Gastrocnemius medialis (tissue), 4 donors: ENCODE measurements around the gene KCNT1. TPM values are rescaled to one million over a fixed set of nuclear protein-coding genes. Genes with fewer than 3 reads are reported as not detected.

Source experiments
- ATAC-seq, 2 donors: fragments of 150-250 bp; one replicate each; pipeline ENCODE4 v1.9.1; 2016
- DNase-seq, 2 donors: peaks; one replicate each; pipeline ENCODE4 v3.0.0-alpha.2; 2019
- H3K27ac ChIP-seq, 4 donors: fragments of 200-600 bp; sonication (generic); 1 replicate in 1 of 4; 2 replicates in 3 of 4; pipeline ENCODE4 v1.5.1; 2016 to 2018; ENCODE audit warnings: mild to moderate bottlenecking in 2 of 4, moderate library complexity in 1 of 4
- H3K27me3 ChIP-seq, 3 donors: fragments of 200-600 bp; sonication (generic) in 2 of 3; 1 replicate in 1 of 3; 2 replicates in 2 of 3; pipeline versions ENCODE4 v1.5.1 to v1.6.0; 2016 to 2019; ENCODE audit warnings: mild to moderate bottlenecking in 1 of 3, moderate library complexity in 1 of 3
- H3K36me3 ChIP-seq, 2 donors: fragments of 200-600 bp; sonication (generic) in 1 of 2; one replicate each; pipeline ENCODE4 v1.5.1; 2017 to 2018
- H3K4me1 ChIP-seq, 2 donors: fragments of 200-600 bp; sonication (generic) in 1 of 2; one replicate each; pipeline ENCODE4 v1.5.1; 2016 to 2017; ENCODE audit warnings: mild to moderate bottlenecking in 2 of 2
- H3K4me3 ChIP-seq, 4 donors: fragments of 200-600 bp; sonication (generic) in 3 of 4; 1 replicate in 1 of 4; 2 replicates in 3 of 4; pipeline ENCODE4 v1.5.1; 2016 to 2019; ENCODE audit warnings: mild to moderate bottlenecking in 2 of 4
- H3K9me3 ChIP-seq, 3 donors: fragments of 200-600 bp; sonication (generic) in 2 of 3; 1 replicate in 1 of 3; 2 replicates in 2 of 3; pipeline ENCODE4 v1.5.1; 2016 to 2019
- CTCF ChIP-seq, 5 experiments: fragments of 450-650 bp in 3 of 5; fragments of 200-600 bp in 2 of 5; sonication (generic) in 2 of 5; IDR thresholded peaks in 4 of 5; conservative IDR thresholded peaks in 1 of 5; 1 replicate in 4 of 5; 2 replicates in 1 of 5; pipeline ENCODE4 v1.5.1; 2016 to 2019; ENCODE audit warnings: antibody characterized with exemption in 5 of 5, mild to moderate bottlenecking in 3 of 5, moderate library complexity in 3 of 5
- POLR2A ChIP-seq, 2 donors: fragments of 450-650 bp; IDR thresholded peaks; one replicate each; pipeline ENCODE4 v1.6.1; 2017; ENCODE audit warnings: antibody characterized with exemption in 2 of 2, mild to moderate bottlenecking in 2 of 2, moderate library complexity in 2 of 2
- in situ Hi-C, 4 donors: fragments of 200-750 bp; cut with MboI; loops; one replicate each; pipeline versions ENCODE4 v1.15.0 to v1.8.0; 2017; ENCODE audit warnings: low sequenced_read_pairs in 4 of 4
- intact Hi-C: fragments of 100-400 bp; cut with DNase I; formaldehyde crosslinking; loops from one replicate; pipeline ENCODE4 v1.15.1; 2023; ENCODE audit warnings: low total_unique reads
- total RNA-seq, 4 donors: library from RNA; depleted of rRNA; stranded (reverse); fragments of >200 nt; gene quantifications; one replicate each; pipeline versions ENCODE4 v1.1.0 to v1.2.3, GENCODE V29; 2016

KCNT1 gene
- total RNA-seq, 4 donors from 2014 or later, result 2.3 to 8.7 (median 5.3) TPM

DNA sequence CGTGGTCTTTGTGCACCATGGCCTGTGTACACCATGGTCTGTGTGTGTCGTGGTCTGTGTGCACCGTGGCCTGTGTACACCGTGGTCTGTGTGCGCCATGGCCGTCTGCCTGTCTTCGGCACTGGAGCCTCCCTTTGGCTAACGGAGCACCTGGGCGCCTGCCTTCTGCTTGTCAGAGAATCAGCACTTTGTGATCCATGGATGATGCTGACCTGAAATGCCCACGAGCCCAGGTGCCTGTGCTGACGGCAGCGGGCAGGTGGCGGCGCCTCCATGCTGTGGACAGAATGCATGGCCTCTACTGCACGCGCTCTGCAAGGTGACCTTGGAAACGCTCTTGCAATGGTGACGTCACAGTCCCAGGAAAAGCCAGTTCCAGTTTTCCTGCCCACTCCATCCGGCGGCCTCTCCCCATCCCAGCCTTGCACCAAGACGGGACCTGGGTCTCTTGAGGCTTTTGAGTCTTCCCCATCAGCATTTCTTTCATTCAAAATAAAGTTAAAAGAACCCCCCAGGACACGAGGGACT is 24.3 kb upstream of the KCNT1 start:
- intact Hi-C loops (no loop called here), in situ Hi-C loops (no loop called here)
- Histone ChIP-seq H3K27ac (no peak overlapping the region), H3K36me3 (no peaks in the 10 kb centered on the region), H3K4me1 (no peaks in the 10 kb centered on the region), H3K9me3 (no peaks in the 10 kb centered on the region), H3K4me3 (no peak overlapping the region), H3K27me3 (peaks cover 0 to 12% (median 8%) of the 10 kb centered on the region in 3 donors)
- ATAC-seq (no peak), DNase-seq (no peak)
- TF ChIP-seq CTCF (IDR thresholded peaks at IDR 0.05 in 4 of 5, conservative IDR thresholded peaks at IDR 0.05 in 1 of 5) (no peak), POLR2A (IDR thresholded peaks at IDR 0.05) (no peak)

GRCh38 chr9:135678236-135679017 is 23.6 kb upstream of the KCNT1 start:
- H3K27me3 ChIP-seq, result peaks cover 0 to 16% (median 11%) of the 10 kb centered on the region in 3 donors
- intact Hi-C loops (no loop called here), in situ Hi-C loops (no loop called here)
- H3K27ac ChIP-seq, result no peak overlapping the region
- no peaks in the 10 kb centered on the region for H3K36me3 ChIP-seq
- no peaks in the 10 kb centered on the region for H3K9me3 ChIP-seq
- no peaks in the 10 kb centered on the region for H3K4me1 ChIP-seq
- TF ChIP-seq CTCF (IDR thresholded peaks at IDR 0.05 in 4 of 5, conservative IDR thresholded peaks at IDR 0.05 in 1 of 5), result no peak
- TF ChIP-seq POLR2A (IDR thresholded peaks at IDR 0.05), result no peak
- H3K4me3 ChIP-seq, result no peak overlapping the region
- ATAC-seq (no peak), DNase-seq (no peak)

DNA sequence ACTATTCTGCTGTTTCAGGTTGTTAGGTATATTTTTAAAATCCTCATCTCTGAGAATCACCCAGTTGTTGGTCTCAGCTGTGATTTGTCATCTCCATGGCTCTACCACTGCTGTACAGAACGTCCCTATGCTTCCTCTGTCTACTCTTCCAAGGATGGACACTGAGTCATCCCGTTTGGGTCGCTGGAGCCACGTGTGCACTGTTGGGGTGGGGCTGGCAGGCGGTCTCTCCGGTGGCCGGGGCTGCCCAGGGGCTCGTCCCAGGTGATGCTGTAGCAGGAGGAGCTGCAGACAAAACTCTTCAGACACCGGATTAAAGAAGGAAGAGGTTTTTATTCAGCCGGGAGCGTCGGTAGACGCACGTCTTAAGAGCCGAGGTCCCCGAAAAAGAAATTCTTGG is 21.9 kb upstream of the KCNT1 start:
- Histone ChIP-seq H3K4me3 (no peak overlapping the region), H3K9me3 (no peaks in the 10 kb centered on the region), H3K27me3 (peaks cover 9 to 19% (median 14%) of the 10 kb centered on the region in 3 donors), H3K4me1 (no peaks in the 10 kb centered on the region), H3K36me3 (no peaks in the 10 kb centered on the region), H3K27ac (no peak overlapping the region)
- TF ChIP-seq POLR2A (IDR thresholded peaks at IDR 0.05) (no peak), CTCF (IDR thresholded peaks at IDR 0.05 in 4 of 5, conservative IDR thresholded peaks at IDR 0.05 in 1 of 5) (no peak)
- DNase-seq (no peak), ATAC-seq (no peak)
- in situ Hi-C loops, result no loop called here
- intact Hi-C loops, result no loop called here

DNA sequence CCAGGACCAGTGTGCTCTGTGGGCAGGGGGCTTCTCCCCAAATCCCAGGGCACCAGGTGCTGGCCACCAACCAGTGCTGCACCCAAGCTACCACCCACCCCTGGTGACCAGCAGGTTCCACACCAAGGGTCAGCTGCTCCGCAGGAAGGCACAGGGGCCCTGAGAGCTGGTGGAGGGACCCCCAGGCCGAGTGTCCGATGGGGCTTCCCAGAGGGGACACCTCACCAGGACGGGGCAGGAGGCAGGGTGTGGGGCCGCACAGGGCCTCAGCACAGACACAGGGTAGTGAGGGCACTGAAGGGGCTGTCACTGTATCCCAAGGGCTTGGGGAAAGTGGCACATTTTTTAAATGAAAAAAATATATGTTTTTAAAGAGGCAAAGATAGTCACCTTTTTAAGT is 20.8 kb upstream of the KCNT1 start:
- Histone ChIP-seq H3K36me3 (no peaks in the 10 kb centered on the region), H3K4me1 (no peaks in the 10 kb centered on the region), H3K4me3 (no peak overlapping the region), H3K27me3 (peaks cover 11 to 19% (median 14%) of the 10 kb centered on the region in 3 donors), H3K9me3 (no peaks in the 10 kb centered on the region), H3K27ac (no peak overlapping the region)
- intact Hi-C loops (no loop called here), in situ Hi-C loops (no loop called here)
- no peak for TF ChIP-seq CTCF (IDR thresholded peaks at IDR 0.05 in 4 of 5, conservative IDR thresholded peaks at IDR 0.05 in 1 of 5)
- TF ChIP-seq POLR2A (IDR thresholded peaks at IDR 0.05), result no peak
- ATAC-seq (no peak), DNase-seq (no peak)
